Measurements from ENCODE around the gene STIM1.

GRCh38 chr11:4068962-4069361 lies 213.5 kb downstream of the STIM1 start:
- no peak for TF ChIP-seq POLR2AphosphoS5 (IDR thresholded peaks at IDR 0.05; ENCODE audit: low read depth, low read length)
- no peak for TF ChIP-seq POLR2A (IDR thresholded peaks at IDR 0.05; ENCODE audit: low read depth, low read length)

Measured in GM12892 (cell line).